ENCODE results near the gene COTL1.
"Not testable (repeated sequence)": the region's sequence is repeated elsewhere in the genome, so short reads cannot be mapped to it uniquely, and the experiment has no call there.

COTL1 gene

DNA sequence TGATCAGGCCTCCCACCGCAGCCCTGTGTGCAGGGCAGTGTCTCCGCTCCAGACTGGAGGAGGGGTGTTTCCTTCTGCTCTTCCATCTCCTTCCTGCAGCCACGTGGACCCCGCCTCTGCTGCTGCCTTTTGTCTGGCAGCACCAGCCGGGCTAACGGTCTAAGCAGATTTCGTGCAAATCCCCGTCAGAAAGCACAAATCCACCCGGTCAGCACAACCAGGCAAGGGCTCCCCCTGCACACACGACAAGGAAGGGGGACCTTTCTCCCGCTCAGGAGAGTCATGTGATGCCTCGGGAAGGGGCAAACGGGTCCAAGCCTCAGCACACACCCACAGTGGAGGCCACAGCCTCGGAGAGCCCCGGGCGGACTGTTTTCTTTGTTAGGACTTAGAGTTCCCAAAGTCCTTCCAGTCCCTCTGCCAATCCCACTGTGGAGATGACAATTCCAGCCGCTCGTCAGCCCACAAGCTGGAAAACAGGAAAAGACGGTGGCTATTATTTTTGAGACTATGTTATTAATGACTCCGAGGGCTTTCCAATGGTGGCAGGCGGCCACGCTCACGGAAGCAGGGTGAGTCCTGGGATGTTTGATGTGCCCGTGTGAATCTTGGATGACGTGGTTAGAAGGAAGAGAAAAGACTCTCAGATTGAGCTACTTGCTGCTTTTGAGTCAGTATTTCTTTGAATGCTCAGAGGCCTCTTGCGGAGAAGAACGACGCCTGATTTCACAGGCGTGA, 90.9 kb downstream of the COTL1 start:
- no peak for DNase-seq

GRCh38 chr16:84524941-84525581, 92.8 kb downstream of the COTL1 start:
- not testable (repeated sequence) for DNase-seq

GRCh38 chr16:84524346-84524920, 93.4 kb downstream of the COTL1 start:
- no peak for DNase-seq

DNA sequence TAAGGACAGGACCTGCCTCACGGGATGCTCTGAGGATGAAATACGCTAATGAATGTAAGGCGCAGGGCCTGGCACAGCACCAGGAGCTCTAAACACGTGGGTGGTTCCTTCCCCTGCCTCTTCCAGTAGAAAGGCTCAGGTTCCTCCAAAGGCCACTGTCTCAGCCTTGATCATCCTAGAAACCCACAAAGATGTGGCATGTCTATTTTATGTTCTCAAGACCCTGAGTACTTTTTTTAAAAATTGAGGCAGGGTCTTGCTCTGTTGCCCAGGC, 96.4 kb downstream of the COTL1 start:
- no peak for DNase-seq

DNA sequence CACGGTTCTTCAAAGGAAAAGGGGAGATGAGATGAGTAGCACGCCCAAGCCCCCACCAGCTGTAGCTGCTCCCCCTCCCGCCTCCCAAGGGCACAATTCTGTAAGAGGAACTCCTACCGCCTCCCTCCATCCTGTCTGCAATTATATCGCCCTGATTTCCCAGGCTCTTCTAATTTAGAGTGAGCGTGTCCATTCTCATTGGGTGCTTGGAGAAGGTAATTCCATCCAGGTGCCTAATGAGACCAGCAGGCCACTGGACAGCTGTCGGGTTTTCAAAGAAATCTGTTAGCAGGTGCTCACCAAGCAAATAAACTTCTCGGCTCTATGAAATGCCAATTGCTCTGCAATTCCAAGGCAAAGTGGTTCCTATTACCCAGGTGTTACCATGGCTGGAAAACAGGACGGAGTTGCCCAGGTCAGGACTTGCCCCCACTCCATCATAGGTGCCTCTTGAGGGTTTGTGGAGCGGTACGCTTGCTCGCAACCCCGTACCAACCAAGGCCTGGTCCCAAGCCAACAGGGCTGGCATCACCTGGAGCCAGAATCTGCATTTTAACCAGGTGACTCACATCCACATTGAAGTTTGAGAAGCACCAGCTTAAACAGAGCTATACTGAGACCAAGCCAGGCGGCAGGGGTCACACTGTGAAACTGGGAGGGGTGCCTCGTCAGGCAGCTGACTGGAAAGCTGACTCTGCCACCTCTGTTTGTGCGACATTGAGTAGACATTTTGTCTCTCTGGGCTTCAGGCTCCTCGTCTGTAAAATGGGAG, 97.0 kb downstream of the COTL1 start:
- no peak for DNase-seq

DNA sequence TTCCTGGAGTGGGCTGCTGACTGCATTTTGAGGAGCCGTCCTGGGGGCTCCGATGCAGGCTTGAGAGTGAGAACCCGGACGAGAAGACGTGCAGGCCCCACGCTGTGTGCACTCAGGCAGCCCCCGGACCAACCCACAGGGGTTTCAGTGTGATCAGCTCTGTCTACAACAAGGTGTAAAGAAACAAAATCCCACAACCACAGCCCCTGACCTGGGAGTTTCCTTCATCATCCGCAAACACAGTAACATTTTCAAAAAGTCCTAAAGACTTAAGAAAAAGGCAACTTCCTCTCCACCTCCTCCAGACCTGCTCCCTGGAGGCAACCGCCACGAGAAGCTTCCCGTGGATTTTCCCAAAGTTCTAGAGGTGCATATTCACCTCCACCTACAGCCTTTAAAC, 98.0 kb downstream of the COTL1 start:
- DNase-seq = no peak

DNA sequence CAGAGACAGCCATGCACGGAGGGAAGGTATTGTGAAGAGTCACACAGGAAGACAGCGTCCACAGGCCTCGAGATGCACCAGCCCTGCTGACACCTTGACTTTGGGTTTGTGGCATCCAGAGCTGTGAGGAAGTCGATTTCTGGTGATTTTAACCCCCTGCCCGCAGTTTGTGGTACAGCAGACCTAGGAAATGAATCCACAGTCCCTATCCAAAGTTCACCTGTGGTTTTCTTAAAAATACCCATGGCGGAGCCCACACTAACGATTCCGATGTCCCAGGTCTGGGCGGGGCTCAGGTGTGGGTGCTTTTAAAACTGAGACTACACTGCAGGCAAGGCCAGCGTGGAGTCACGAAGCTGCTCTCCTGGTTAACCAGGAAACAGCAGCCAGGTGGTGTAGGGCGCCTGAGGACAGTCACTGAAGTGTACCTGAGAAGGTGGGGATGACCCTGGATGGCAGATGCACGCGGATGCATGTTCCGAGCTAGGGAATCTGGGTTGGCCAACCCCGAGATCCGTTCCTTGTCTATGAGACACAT, 99.0 kb downstream of the COTL1 start:
- no peak for DNase-seq

- DNase-seq = not testable (repeated sequence)
Observed at GRCh38 chr16:84518220-84518619, 99.7 kb downstream of the COTL1 start.

DNA sequence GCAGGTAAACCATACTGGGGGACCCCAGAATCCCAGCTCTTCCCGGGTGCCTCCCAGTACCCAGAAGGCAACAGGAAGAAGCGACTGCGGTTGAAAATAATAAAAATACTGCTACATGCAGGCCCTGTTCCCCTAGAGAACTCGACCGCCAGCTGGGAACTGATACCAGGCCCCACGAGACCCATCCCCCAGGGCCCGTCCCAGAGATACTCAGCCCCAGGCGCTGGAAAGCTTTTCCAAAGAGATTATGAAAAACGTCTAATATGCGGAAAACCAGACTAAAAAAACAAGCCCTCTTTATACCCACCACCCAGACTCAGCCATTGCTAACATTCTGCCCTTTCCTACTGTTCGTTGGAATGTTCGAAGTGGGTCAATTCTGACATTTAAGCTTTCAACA, 100.5 kb downstream of the COTL1 start:
- DNase-seq = no peak

Measured in stimulated activated CD4-positive, alpha-beta T cell treated with anti-CD3 and anti-CD28 coated beads, Interleukin-2, amount 100 ng/mL, for 24 hours (primary cell).